H1 (cell line): ENCODE data around the gene DHX9. TPM values are rescaled to one million over a fixed set of nuclear protein-coding genes. Genes with fewer than 3 reads are reported as not detected.

Experiments used
- CTCF ChIA-PET: fragments of 300-600 bp; sonication (Branson Sonifier 250); formaldehyde crosslinking; loops from one replicate; lab custom pipeline; 2021; ENCODE audit not compliant: partially characterized antibody; lab: Charles Lee
- POLR2A ChIA-PET: fragments of 300-600 bp; sonication (Branson Sonifier 250); formaldehyde crosslinking; loops from one replicate; lab custom pipeline; 2021; ENCODE audit warnings: inconsistent platforms; ENCODE audit not compliant: partially characterized antibody; lab: Charles Lee
- DNase-seq, 2 experiments: peaks; one replicate each; pipeline versions ENCODE4 v3.0.0 to v3.0.0-alpha.2; 2010 to 2022; ENCODE audit warnings: low spot score in 2 of 2, low read depth in 1 of 2, mixed read lengths in 1 of 2
- FAIRE-seq: peaks from 2 replicates; lab custom pipeline; 2011; peaks lifted over from hg19 to GRCh38; lab: Jason Lieb, UNC
- H2AFZ ChIP-seq: 2 replicates; pipeline ENCODE4 v1.8.1; 2012; ENCODE audit warnings: low read length, inconsistent platforms
- H2AK5ac ChIP-seq: 2 replicates; pipeline ENCODE4 v1.6.1; 2013; ENCODE audit warnings: low read depth, low read length
- H2BK120ac ChIP-seq: replicated peaks from 2 replicates; pipeline ENCODE3; 2013; ENCODE audit warnings: low read depth, low read length, inconsistent platforms
- H2BK12ac ChIP-seq: 2 replicates; pipeline ENCODE4 v1.6.1; 2013; ENCODE audit warnings: low read depth, low read length
- H2BK15ac ChIP-seq: 2 replicates; pipeline ENCODE4 v1.6.1; 2013; ENCODE audit warnings: low read length
- H2BK20ac ChIP-seq: 2 replicates; pipeline ENCODE4 v1.6.1; 2013; ENCODE audit warnings: low read length
- H2BK5ac ChIP-seq: 2 replicates; pipeline ENCODE4 v1.6.1; 2013; ENCODE audit warnings: low read depth, low read length
- H3K14ac ChIP-seq: 2 replicates; pipeline ENCODE4 v1.6.1; 2013; ENCODE audit warnings: inconsistent platforms; ENCODE audit not compliant: insufficient read length
- H3K18ac ChIP-seq: 2 replicates; pipeline ENCODE4 v1.6.1; 2013; ENCODE audit warnings: low read length; ENCODE audit errors: extremely low read depth
- H3K23ac ChIP-seq: 2 replicates; pipeline ENCODE4 v1.6.1; 2013; ENCODE audit warnings: inconsistent platforms; ENCODE audit not compliant: insufficient read length
- H3K23me2 ChIP-seq: 2 replicates; pipeline ENCODE4 v1.6.1; 2013; ENCODE audit warnings: low read depth, low read length
- H3K27ac ChIP-seq: 2 replicates; pipeline ENCODE4 v1.6.1; 2011; ENCODE audit warnings: low read depth, low read length, inconsistent platforms
- H3K27me3 ChIP-seq, 4 experiments: replicated peaks in 1 of 4; 1 replicate in 1 of 4; 2 replicates in 3 of 4; pipeline versions ENCODE4 v1.6.1 to v1.8.1; 2011 to 2013; ENCODE audit warnings: low read length in 3 of 4, mild to moderate bottlenecking in 3 of 4, inconsistent platforms in 2 of 4, mixed read lengths in 2 of 4, moderate library complexity in 1 of 4; ENCODE audit not compliant: control insufficient read depth in 3 of 4, insufficient read depth in 3 of 4; ENCODE audit errors: extremely low read depth in 1 of 4
- H3K36me3 ChIP-seq, 4 experiments: 2 replicates each; pipeline versions ENCODE4 v1.6.1 to v1.8.1; 2011 to 2013; ENCODE audit warnings: mild to moderate bottlenecking in 4 of 4, low read length in 3 of 4, moderate library complexity in 2 of 4, control low read depth in 1 of 4, inconsistent platforms in 1 of 4; ENCODE audit not compliant: insufficient read depth in 4 of 4, control insufficient read depth in 2 of 4
- H3K4ac ChIP-seq: replicated peaks from 2 replicates; pipeline ENCODE3; 2013; ENCODE audit warnings: low read length, low read depth, mixed read lengths, inconsistent platforms; ENCODE audit not compliant: insufficient read length
- H3K4me1 ChIP-seq, 4 experiments: replicated peaks in 1 of 4; 1 replicate in 1 of 4; 2 replicates in 3 of 4; pipeline versions ENCODE4 v1.6.1 to v1.8.1; 2011 to 2013; ENCODE audit warnings: low read length in 3 of 4, inconsistent platforms in 2 of 4, mixed read lengths in 1 of 4; ENCODE audit not compliant: insufficient read depth in 4 of 4, control insufficient read depth in 3 of 4
- H3K4me2 ChIP-seq, 2 experiments: 2 replicates each; pipeline versions ENCODE4 v1.6.1 to v1.8.1; 2011 to 2013; ENCODE audit warnings: low read depth in 2 of 2, low read length in 2 of 2, control low read depth in 1 of 2, inconsistent platforms in 1 of 2, mild to moderate bottlenecking in 1 of 2; ENCODE audit not compliant: insufficient read depth in 1 of 2
- H3K4me3 ChIP-seq, 4 experiments: fragments of 200-600, 300-600 bp in 1 of 4; sonication (generic), shearing (Covaris generic), sonication (Bioruptor Twin) in 1 of 4; 2 replicates each; pipeline versions ENCODE4 v1.5.1 to v1.8.1; 2011 to 2016; ENCODE audit warnings: low read length in 4 of 4, low read depth in 3 of 4, control low read depth in 2 of 4, inconsistent platforms in 2 of 4, mild to moderate bottlenecking in 2 of 4, mixed read lengths in 1 of 4, moderate library complexity in 1 of 4; ENCODE audit not compliant: insufficient read depth in 2 of 4; ENCODE audit errors: extremely low read depth in 1 of 4
- H3K56ac ChIP-seq: replicated peaks from 2 replicates; pipeline ENCODE3; 2013; ENCODE audit warnings: low read depth, mild to moderate bottlenecking, mixed read lengths, low read length, inconsistent platforms; ENCODE audit not compliant: insufficient read length
- H3K79me1 ChIP-seq: 2 replicates; pipeline ENCODE4 v1.6.1; 2013; ENCODE audit warnings: low read depth, low read length, control low read depth
- H3K79me2 ChIP-seq, 2 experiments: 2 replicates each; pipeline versions ENCODE4 v1.6.1 to v1.8.1; 2012 to 2013; ENCODE audit warnings: low read length in 2 of 2, mild to moderate bottlenecking in 2 of 2, inconsistent platforms in 1 of 2; ENCODE audit not compliant: insufficient read depth in 2 of 2, control insufficient read depth in 1 of 2
- H3K9ac ChIP-seq, 4 experiments: replicated peaks in 1 of 4; 1 replicate in 1 of 4; 2 replicates in 3 of 4; pipeline versions ENCODE4 v1.6.1 to v1.8.1; 2011 to 2013; ENCODE audit warnings: low read depth in 3 of 4, low read length in 3 of 4, control low read depth in 2 of 4, mild to moderate bottlenecking in 2 of 4, moderate library complexity in 2 of 4, inconsistent platforms in 1 of 4; ENCODE audit errors: extremely low read depth in 1 of 4
- H3K9me3 ChIP-seq, 2 experiments: 2 replicates each; pipeline versions ENCODE4 v1.6.1 to v1.8.1; 2012 to 2013; ENCODE audit warnings: mild to moderate bottlenecking in 2 of 2, moderate library complexity in 2 of 2, control low read depth in 1 of 2, inconsistent platforms in 1 of 2, low read depth in 1 of 2, low read length in 1 of 2, mixed read lengths in 1 of 2; ENCODE audit not compliant: insufficient read depth in 2 of 2
- H4K20me1 ChIP-seq, 2 experiments: replicated peaks in 1 of 2; 2 replicates each; pipeline versions ENCODE3 to v1.8.1; 2011 to 2013; ENCODE audit warnings: inconsistent platforms in 2 of 2, low read length in 2 of 2, mild to moderate bottlenecking in 1 of 2; ENCODE audit not compliant: insufficient read depth in 2 of 2, control insufficient read depth in 1 of 2
- H4K5ac ChIP-seq: 2 replicates; pipeline ENCODE4 v1.6.1; 2013; ENCODE audit warnings: low read length, low read depth, mixed read lengths, inconsistent platforms; ENCODE audit not compliant: insufficient read length
- H4K8ac ChIP-seq: 2 replicates; pipeline ENCODE4 v1.8.0; 2013; ENCODE audit warnings: mild to moderate bottlenecking, moderate library complexity, low read length, inconsistent platforms; ENCODE audit not compliant: insufficient read depth; ENCODE audit errors: extremely low read depth
- H4K91ac ChIP-seq: replicated peaks from 2 replicates; pipeline ENCODE3; 2013; ENCODE audit warnings: low read length, mixed read lengths, inconsistent platforms; ENCODE audit not compliant: insufficient read length
- BRCA1 ChIP-seq: IDR thresholded peaks from 2 replicates; pipeline ENCODE4 v1.6.1; 2012; ENCODE audit warnings: low read depth, low read length, improper control_type of control experiment
- CHD2 ChIP-seq: IDR thresholded peaks from 2 replicates; pipeline ENCODE4 v1.6.1; 2012; ENCODE audit warnings: low read length, improper control_type of control experiment
- GABPA ChIP-seq: IDR thresholded peaks from 2 replicates; pipeline ENCODE4 v1.6.1; 2011; ENCODE audit warnings: mild to moderate bottlenecking, low read length, moderate library complexity, borderline replicate concordance; ENCODE audit not compliant: insufficient read depth
- TAF1 ChIP-seq: IDR thresholded peaks from 2 replicates; pipeline ENCODE4 v1.6.1; 2011; ENCODE audit warnings: mild to moderate bottlenecking, low read depth, low read length
- WGBS, 2 experiments: shearing (Covaris generic) in 1 of 2; methylation state at CpG; one replicate each; pipeline versions ENCODE4 v1.1.6 to v1.1.7; 2013 to 2015; ENCODE audit warnings: low lambda C conversion rate in 2 of 2, mixed read lengths in 2 of 2, inconsistent platforms in 1 of 2, low coverage in 1 of 2, missing lambda C conversion rate in 1 of 2; ENCODE audit not compliant: insufficient replicate concordance in 2 of 2, insufficient coverage in 1 of 2, insufficient read length in 1 of 2; ENCODE audit errors: extremely low coverage in 1 of 2, missing lambda C conversion rate in 1 of 2; 5-methylcytosine and 5-hydroxymethylcytosine counted together
- polyA plus RNA-seq, 7 experiments: library from polyadenylated mRNA; depleted of rRNA in 3 of 7; stranded (reverse) in 5 of 7; unstranded in 2 of 7; fragments of >200 nt in 5 of 7; fragments of 200-250 nt in 2 of 7; gene quantifications; 1 replicate in 5 of 7; 2 replicates in 1 of 7; 4 replicates in 1 of 7; pipeline versions ENCODE4 v1.2.1 to v1.2.3, GENCODE V29; 2011 to 2013; ENCODE audit warnings: missing spikeins in 2 of 7, mixed read lengths in 2 of 7
- total RNA-seq: library from RNA; stranded (reverse); fragmentation: NEBNext Ultra II Directional; extraction: Animal tissue kit (Norgen Biotek cat#: 25700); gene quantifications from 2 replicates; pipeline ENCODE4 v1.2.1, GENCODE V29; 2021

The DHX9 gene
- total and polyA plus RNA-seq, 2 of the 8 experiments (the other 6 are each of a cell fraction or from before 2014, with no cell fraction given), result 153 to 333 TPM

- Histone ChIP-seq H3K9me3 (no peaks in the 10 kb centered on the region), H3K23ac (no peak overlapping the region), H4K20me1 (peaks cover 6 to 11% of the 10 kb centered on the region in 2 experiments), H4K91ac (no peak overlapping the region), H3K4ac (no peak overlapping the region), H4K8ac (no peak overlapping the region), H3K4me3 (no peak overlapping the region), H3K79me1 (no peaks in the 10 kb centered on the region), H3K79me2 (no peaks in the 10 kb centered on the region), H2BK12ac (no peak overlapping the region), H4K5ac (no peak overlapping the region), H3K27me3 (no peaks in the 10 kb centered on the region), H3K4me1 (no peaks in the 10 kb centered on the region), H2BK5ac (no peak overlapping the region), H3K18ac (no peak overlapping the region), H3K23me2 (no peaks in the 10 kb centered on the region; the same call in 1 of the 2 replicates), H3K56ac (no peak overlapping the region), H2BK15ac (no peak overlapping the region), H3K36me3 (peaks cover 32 to 82% (median 74%) of the 10 kb centered on the region in 4 experiments), H2BK20ac (no peak overlapping the region), H2BK120ac (no peak overlapping the region), H3K9ac (no peak overlapping the region), H2AK5ac (no peak overlapping the region), H3K27ac (no peak overlapping the region), H2AFZ (no peak overlapping the region), H3K4me2 (no peak overlapping the region), H3K14ac (no peak overlapping the region)
- no peak for TF ChIP-seq CHD2
- no peak for TF ChIP-seq TAF1
- TF ChIP-seq GABPA, result no peak
- no peak for TF ChIP-seq BRCA1
- WGBS, 2 experiments, result 89% methylated on average over 3 of the region's 3 CpGs; no CpG with 5 or more reads in 1 of the 2 experiments
- CTCF ChIA-PET, result no interaction called here
- DNase-seq (no peak), FAIRE-seq (no peak)
- POLR2A ChIA-PET, result interaction anchor here (1.2 to 2.3 kb wide), 5 partner anchors 17 to 42 kb away, joined by 3 to 13 read pairs (median 7); no protein-coding TSS in a partner anchor
Measured at GRCh38 chr1:182885591-182885990, 46.4 kb downstream of the DHX9 start.
